ENCODE data around the gene NR5A2. TPM values are rescaled to one million over a fixed set of nuclear protein-coding genes. Genes with fewer than 3 reads are reported as not detected.

Gene NR5A2
- total and polyA plus RNA-seq, 10 of the 15 experiments (the other 5 are each of a cell fraction or from before 2014, with no cell fraction given) = 0.02 to 0.60 (median 0.15) TPM; not detected in 1

DNA sequence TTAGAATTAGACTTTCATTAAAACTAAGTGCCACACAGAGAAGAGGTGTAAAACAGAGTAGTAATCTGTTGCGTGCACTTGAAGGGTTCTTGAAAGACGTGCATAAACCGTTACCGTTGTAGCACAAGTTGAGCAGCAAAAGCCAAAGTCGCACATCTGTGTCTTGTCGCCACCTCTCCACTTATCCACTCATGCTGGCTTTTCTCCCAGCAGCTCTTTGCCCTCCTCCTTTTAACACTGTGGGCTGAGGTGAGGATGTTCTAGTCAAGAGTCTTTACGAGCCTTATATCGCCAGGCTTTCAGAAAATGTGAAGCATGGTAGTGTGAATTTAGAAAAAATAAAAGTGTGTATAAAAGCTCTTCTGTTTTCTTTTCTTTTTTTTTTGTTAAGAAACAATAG is 48.0 kb downstream of the NR5A2 start (continued):
- TF ChIP-seq ELK1 (IDR thresholded peaks at IDR 0.05; ENCODE audit: low read depth, low read length) = no peak

- H3K9me3 ChIP-seq (replicated peaks; ENCODE audit: control insufficient read depth, insufficient read depth, low read length) = no peaks in the 10 kb centered on the region
- no peak for DNase-seq (ENCODE audit: low read depth, low spot score)
- ChIA-PET POLR2A (no interaction called here), SMC1A (ENCODE audit: uncharacterized antibody, unreplicated experiment) (interaction anchor here (0.9 to 2.0 kb wide), 2 partner anchors 16 to 486 kb away, joined by 3 to 4 read pairs; no protein-coding TSS in a partner anchor), CTCF (no interaction called here), RAD21 (ENCODE audit: unreplicated experiment) (no interaction called here)
- H3K4me1 ChIP-seq (ENCODE audit: control insufficient read depth, insufficient read depth, low read length) = peaks cover 4% of the 10 kb centered on the region
- no peak overlapping the region for H3K4me2 ChIP-seq (ENCODE audit: control insufficient read depth, insufficient read depth)
- WGBS (ENCODE audit: insufficient coverage, insufficient replicate concordance, low lambda C conversion rate, missing lambda C conversion rate) = 31% methylated on average over 9 of the region's 9 CpGs
- no TSS peak for BruUV-seq (replicated peaks)
- H4K20me1 ChIP-seq (ENCODE audit: control insufficient read depth, insufficient read depth) = no peaks in the 10 kb centered on the region
- no peaks in the 10 kb centered on the region for H3K36me3 ChIP-seq (ENCODE audit: control insufficient read depth in 2 of 2, insufficient read depth in 2 of 2, low read length in 1 of 2)
- H2AFZ ChIP-seq (ENCODE audit: control insufficient read depth, low read depth, low read length) = no peak overlapping the region
- peaks cover 2 to 6% of the 10 kb centered on the region in 2 experiments; a peak in 2 of 4 replicates for H3K27me3 ChIP-seq (replicated peaks in 1 of 2; ENCODE audit: control insufficient read depth in 2 of 2, insufficient read depth in 2 of 2, low read length in 1 of 2)
- FAIRE-seq = no peak
- H3K9ac ChIP-seq (ENCODE audit: control insufficient read depth, insufficient read depth, low read length) = no peak overlapping the region
- in situ Hi-C loops (cut with MboI) = no loop called here
- intact Hi-C loops (cut with micrococcal nuclease; ENCODE audit: unreplicated experiment) = no loop called here
- no peak for TF ChIP-seq BMI1 (IDR thresholded peaks at IDR 0.05; ENCODE audit: borderline replicate concordance)
- TF ChIP-seq ZNF384 (IDR thresholded peaks at IDR 0.05; ENCODE audit: borderline replicate concordance, low read depth, low read length) = no peak
- TF ChIP-seq RCOR1 (conservative IDR thresholded peaks at IDR 0.05; ENCODE audit: low read depth, low read length) = no peak
- TF ChIP-seq GATAD2B (conservative IDR thresholded peaks at IDR 0.05; ENCODE audit: low read depth) = no peak
- TF ChIP-seq GABPA (IDR thresholded peaks at IDR 0.05; ENCODE audit: low read depth) = no peak
- no peak for TF ChIP-seq ZNF274 (IDR thresholded peaks at IDR 0.05; ENCODE audit: insufficient read depth, insufficient read length)
- no peak for TF ChIP-seq ZBTB40 (IDR thresholded peaks at IDR 0.05; ENCODE audit: borderline replicate concordance)
- TF ChIP-seq RB1 (IDR thresholded peaks at IDR 0.05; ENCODE audit: borderline replicate concordance) = no peak
- H3K79me2 ChIP-seq (ENCODE audit: control insufficient read depth, insufficient read depth, low read length) = no peaks in the 10 kb centered on the region
- ATAC-seq = no peak
- no peak overlapping the region for H3K27ac ChIP-seq (ENCODE audit: control insufficient read depth, insufficient read depth)
- H3K4me3 ChIP-seq = no peak overlapping the region
Observed at GRCh38 chr1:200075938-200076546, 48.5 kb downstream of the NR5A2 start.

Data from GM12878 (cell line).